Measurements from ENCODE around the gene TTPAL. TPM values are rescaled to one million over a fixed set of nuclear protein-coding genes. Genes with fewer than 3 reads are reported as not detected.

The TTPAL gene
- total and polyA plus RNA-seq, 9 of the 15 experiments (the other 6 are each of a cell fraction or from before 2014, with no cell fraction given) = 1.1 to 7.0 (median 2.6) TPM

GRCh38 chr20:44475694-44476560 lies at the start of gene TTPAL (continued):
- no peak for TF ChIP-seq BRF2 (IDR thresholded peaks at IDR 0.05; ENCODE audit: borderline replicate concordance, insufficient read depth, insufficient read length)
- TF ChIP-seq ARID3B (CRISPR knock-in tag; IDR thresholded peaks at IDR 0.05; ENCODE audit: borderline replicate concordance) = no peak
- no peak for TF ChIP-seq HES1 (IDR thresholded peaks at IDR 0.05; ENCODE audit: low read depth)
- no peak for TF ChIP-seq HDAC3 (IDR thresholded peaks at IDR 0.05; ENCODE audit: borderline replicate concordance, partially characterized antibody)
- TF ChIP-seq NBN (IDR thresholded peaks at IDR 0.05; ENCODE audit: low read depth) = no peak
- TF ChIP-seq ETS1 (conservative IDR thresholded peaks at IDR 0.05; ENCODE audit: control insufficient read depth, low read depth, low read length) = peak; percentile 61; the same call in 1 of the 2 replicates
- TF ChIP-seq SLC30A9 (CRISPR knock-in tag; IDR thresholded peaks at IDR 0.05) = no peak
- no peak for TF ChIP-seq FOXP1 (CRISPR knock-in tag; IDR thresholded peaks at IDR 0.05)
- TF ChIP-seq ATF4 (CRISPR knock-in tag; IDR thresholded peaks at IDR 0.05) = no peak
- no peak for TF ChIP-seq GATAD2B (IDR thresholded peaks at IDR 0.05; ENCODE audit: borderline replicate concordance)
- 0 out of 2 replicates have a peak, but pooled peaks have one; percentile 21 for TF ChIP-seq TEAD4 (IDR thresholded peaks at IDR 0.05; ENCODE audit: low read length)
- TF ChIP-seq TEAD4 (CRISPR knock-in tag; IDR thresholded peaks at IDR 0.05; ENCODE audit: borderline replicate concordance) = no peak
- no peak; the same call in 1 of the 2 replicates for TF ChIP-seq ZNF12 (CRISPR knock-in tag; IDR thresholded peaks at IDR 0.05)
- peak; percentile 67; the same call in 1 of the 2 replicates for TF ChIP-seq EP400 (IDR thresholded peaks at IDR 0.05)
- 0 out of 2 replicates have a peak, but pooled peaks have one; percentile 36 for TF ChIP-seq ZNF764 (CRISPR knock-in tag; IDR thresholded peaks at IDR 0.05; ENCODE audit: low read depth)
- TF ChIP-seq KLF6 (CRISPR knock-in tag; IDR thresholded peaks at IDR 0.05; ENCODE audit: borderline replicate concordance) = no peak
- no peak for TF ChIP-seq MTA1 (IDR thresholded peaks at IDR 0.05; ENCODE audit: borderline replicate concordance)
- TF ChIP-seq CCNT2 (IDR thresholded peaks at IDR 0.05; ENCODE audit: borderline replicate concordance, extremely low read depth, insufficient read length, low read depth, low read length) = peak; percentile 90
- TF ChIP-seq TRIM25 (IDR thresholded peaks at IDR 0.05; ENCODE audit: borderline replicate concordance) = no peak

Measured in K562 (cell line).